H9 (cell line): Measurements from ENCODE around the gene PIGW. TPM values are rescaled to one million over a fixed set of nuclear protein-coding genes. Genes with fewer than 3 reads are reported as not detected.

Experiments
- DNase-seq: peaks from one replicate; pipeline ENCODE4 v3.0.0-alpha.2; 2017
- H2AFZ ChIP-seq: one replicate; pipeline ENCODE4 v1.6.1; 2013; ENCODE audit warnings: mild to moderate bottlenecking, low read length, control low read depth, moderate library complexity
- H2AK5ac ChIP-seq: 2 replicates; pipeline ENCODE4 v1.6.1; 2013; ENCODE audit warnings: low read length, control low read depth, mixed read lengths; ENCODE audit not compliant: insufficient read length
- H2BK120ac ChIP-seq: one replicate; pipeline ENCODE4 v1.6.1; 2013; ENCODE audit warnings: low read depth, mild to moderate bottlenecking, low read length, control low read depth, inconsistent platforms; ENCODE audit not compliant: poor library complexity, severe bottlenecking
- H2BK12ac ChIP-seq: 2 replicates; pipeline ENCODE4 v1.6.1; 2013; ENCODE audit warnings: low read length, control low read depth, mixed read lengths, low read depth; ENCODE audit not compliant: insufficient read length
- H2BK15ac ChIP-seq: 2 replicates; pipeline ENCODE4 v1.6.1; 2013; ENCODE audit warnings: low read depth, low read length, control low read depth
- H2BK20ac ChIP-seq: one replicate; pipeline ENCODE4 v1.6.1; 2013; ENCODE audit warnings: low read depth, mild to moderate bottlenecking, low read length, control low read depth, inconsistent platforms; ENCODE audit not compliant: poor library complexity, severe bottlenecking
- H2BK5ac ChIP-seq: 2 replicates; pipeline ENCODE4 v1.6.1; 2013; ENCODE audit warnings: low read length, control low read depth, mixed read lengths; ENCODE audit not compliant: insufficient read length
- H3K14ac ChIP-seq: 2 replicates; pipeline ENCODE4 v1.6.1; 2013; ENCODE audit warnings: low read length, control low read depth; ENCODE audit not compliant: insufficient read depth
- H3K18ac ChIP-seq: 2 replicates; pipeline ENCODE4 v1.6.1; 2013; ENCODE audit warnings: low read depth, mild to moderate bottlenecking, mixed read lengths, low read length, control low read depth; ENCODE audit not compliant: insufficient read length
- H3K23ac ChIP-seq: 2 replicates; pipeline ENCODE4 v1.6.1; 2013; ENCODE audit warnings: low read length, control low read depth, mixed read lengths, low read depth; ENCODE audit not compliant: insufficient read length
- H3K23me2 ChIP-seq: 2 replicates; pipeline ENCODE4 v1.6.1; 2013; ENCODE audit warnings: low read depth, mild to moderate bottlenecking, mixed read lengths, low read length, control low read depth; ENCODE audit not compliant: insufficient read length, poor library complexity, severe bottlenecking
- H3K27ac ChIP-seq: 2 replicates; pipeline ENCODE4 v1.5.1; 2013; ENCODE audit warnings: low read length, control low read depth, mixed read lengths, low read depth; ENCODE audit not compliant: insufficient read length
- H3K27me3 ChIP-seq: 2 replicates; pipeline ENCODE4 v1.6.1; 2013; ENCODE audit warnings: low read length, control low read depth, inconsistent platforms; ENCODE audit not compliant: insufficient read depth
- H3K4ac ChIP-seq: 2 replicates; pipeline ENCODE4 v1.6.1; 2013; ENCODE audit warnings: low read depth, mild to moderate bottlenecking, control low read depth, inconsistent platforms, low read length, moderate library complexity
- H3K4me1 ChIP-seq: 2 replicates; pipeline ENCODE4 v1.6.1; 2013; ENCODE audit warnings: low read length, control low read depth, inconsistent platforms; ENCODE audit not compliant: insufficient read depth
- H3K4me2 ChIP-seq: 2 replicates; pipeline ENCODE4 v1.6.1; 2013; ENCODE audit warnings: low read length, control low read depth, mixed read lengths; ENCODE audit not compliant: insufficient read length, insufficient read depth
- H3K56ac ChIP-seq: 2 replicates; pipeline ENCODE4 v1.6.1; 2013; ENCODE audit warnings: low read depth, mild to moderate bottlenecking, mixed read lengths, low read length, control low read depth; ENCODE audit not compliant: insufficient read length
- H3K79me1 ChIP-seq: 2 replicates; pipeline ENCODE4 v1.6.1; 2013; ENCODE audit warnings: low read depth, mild to moderate bottlenecking, moderate library complexity, low read length, control low read depth, inconsistent platforms; ENCODE audit not compliant: insufficient read depth, poor library complexity, severe bottlenecking
- H3K79me2 ChIP-seq: 2 replicates; pipeline ENCODE4 v1.6.1; 2013; ENCODE audit warnings: low read length, control low read depth, inconsistent platforms; ENCODE audit not compliant: insufficient read depth
- H3K9ac ChIP-seq: 2 replicates; pipeline ENCODE4 v1.6.1; 2013; ENCODE audit warnings: low read length, control low read depth, mixed read lengths; ENCODE audit not compliant: insufficient read length; ENCODE audit errors: extremely low read depth
- H3K9me3 ChIP-seq: one replicate; pipeline ENCODE4 v1.6.1; 2013; ENCODE audit warnings: low read depth, low read length, inconsistent platforms; ENCODE audit not compliant: control insufficient read depth
- H3T11ph ChIP-seq: one replicate; pipeline ENCODE4 v1.6.1; 2013; ENCODE audit warnings: mild to moderate bottlenecking, low read length, control low read depth, inconsistent platforms
- H4K20me1 ChIP-seq: one replicate; pipeline ENCODE4 v1.6.1; 2013; ENCODE audit not compliant: control insufficient read depth, insufficient read length, insufficient read depth
- H4K5ac ChIP-seq: 2 replicates; pipeline ENCODE4 v1.6.1; 2013; ENCODE audit warnings: low read depth, mild to moderate bottlenecking, mixed read lengths, low read length, control low read depth; ENCODE audit not compliant: insufficient read length
- H4K8ac ChIP-seq: replicated peaks from 2 replicates; pipeline ENCODE4 v1.6.1; 2013; ENCODE audit warnings: low read length, control low read depth, mixed read lengths, low read depth; ENCODE audit not compliant: insufficient read length
- H4K91ac ChIP-seq: 2 replicates; pipeline ENCODE4 v1.6.1; 2013; ENCODE audit warnings: low read depth, mild to moderate bottlenecking, moderate library complexity, mixed read lengths, low read length, control low read depth; ENCODE audit not compliant: insufficient read length
- H3K27ac Mint-ChIP-seq, 3 experiments: 2 replicates in 2 of 3; 3 replicates in 1 of 3; pipeline ENCODE4 v1.8.0; 2020 to 2021; ENCODE audit warnings: mixed read lengths in 3 of 3, mild to moderate bottlenecking in 1 of 3, moderate library complexity in 1 of 3
- H3K27me3 Mint-ChIP-seq: 2 replicates; pipeline ENCODE4 v1.8.0; 2021; ENCODE audit warnings: low read depth, mild to moderate bottlenecking, moderate library complexity, mixed read lengths
- H3K36me3 Mint-ChIP-seq, 3 experiments: 2 replicates in 2 of 3; 3 replicates in 1 of 3; pipeline ENCODE4 v1.8.0; 2020 to 2021; ENCODE audit warnings: low read depth in 3 of 3, mixed read lengths in 3 of 3; ENCODE audit not compliant: insufficient read depth in 1 of 3
- H3K4me1 Mint-ChIP-seq, 2 experiments: 2 replicates each; pipeline ENCODE4 v1.8.0; 2020; ENCODE audit warnings: mixed read lengths in 2 of 2
- H3K4me3 Mint-ChIP-seq, 2 experiments: 2 replicates in 1 of 2; 3 replicates in 1 of 2; pipeline ENCODE4 v1.8.0; 2020 to 2021; ENCODE audit warnings: mild to moderate bottlenecking in 2 of 2, mixed read lengths in 2 of 2, moderate library complexity in 1 of 2
- H3K9me3 Mint-ChIP-seq, 2 experiments: 2 replicates in 1 of 2; 3 replicates in 1 of 2; pipeline ENCODE4 v1.8.0; 2020; ENCODE audit warnings: mild to moderate bottlenecking in 2 of 2, mixed read lengths in 2 of 2, moderate library complexity in 1 of 2
- WGBS: extraction: QIAGEN DNeasy Blood & Tissue Kit; methylation state at CpG from one replicate; pipeline ENCODE4 v1.1.7; 2013; ENCODE audit warnings: missing lambda C conversion rate, low lambda C conversion rate, mixed read lengths; ENCODE audit not compliant: insufficient read length; ENCODE audit errors: extremely low coverage; 5-methylcytosine and 5-hydroxymethylcytosine counted together
- total RNA-seq: library from RNA; stranded (reverse); gene quantifications from 2 replicates; pipeline ENCODE4 v1.2.1, GENCODE V29; 2021
- TF ChIP-seq, protein P1 (sequence below): fragments of 200-600 bp; sonication (generic); conservative IDR thresholded peaks from 3 replicates; pipeline ENCODE4 v1.8.0; 2021; ENCODE audit warnings: antibody characterized with exemption, mild to moderate bottlenecking

The PIGW gene
- total RNA-seq, 1 experiment from 2014 or later: 26.2 TPM

DNA sequence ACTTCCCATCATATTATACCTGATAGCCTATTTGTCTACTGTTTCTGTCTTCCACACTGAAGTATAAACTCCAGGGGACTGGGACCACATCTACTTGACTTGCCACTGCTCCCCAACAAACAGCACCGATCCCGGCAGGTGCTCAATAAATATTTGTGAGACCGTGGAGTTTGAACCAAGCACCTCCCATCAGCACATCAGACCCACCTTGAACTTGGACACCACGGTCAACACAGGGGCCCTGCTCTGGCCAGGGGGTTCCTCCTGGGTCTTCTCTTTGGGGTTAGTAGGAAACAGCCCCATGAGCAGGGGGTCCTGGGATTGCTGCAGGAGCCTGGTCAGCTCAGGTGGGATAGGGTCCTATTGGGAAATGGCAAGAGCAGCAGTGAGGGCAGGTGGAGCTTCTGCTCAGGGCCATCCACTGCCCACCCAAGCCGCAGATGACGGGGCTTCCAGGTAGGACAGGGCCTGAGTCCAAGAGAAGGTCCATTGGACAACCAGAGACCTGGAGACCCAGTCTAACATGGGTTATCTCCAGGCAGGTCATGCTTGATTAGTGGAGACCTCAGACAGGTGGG lies 28.4 kb upstream of the PIGW start:
- Histone ChIP-seq H2BK5ac (no peak overlapping the region), H2AFZ (no peak overlapping the region), H3K18ac (no peak overlapping the region), H2BK20ac (no peak overlapping the region), H3K79me1 (no peaks in the 10 kb centered on the region), H3K4ac (no peak overlapping the region), H4K91ac (no peak overlapping the region), H3K9ac (no peak overlapping the region), H3K4me2 (no peak overlapping the region), H2BK15ac (no peak overlapping the region), H3K4me1 (no peaks in the 10 kb centered on the region), H3K27ac (no peak overlapping the region), H3K23me2 (no peaks in the 10 kb centered on the region), H2AK5ac (no peak overlapping the region), H3K14ac (no peak overlapping the region), H3T11ph (no peak overlapping the region), H3K23ac (no peak overlapping the region), H4K5ac (no peak overlapping the region), H2BK120ac (no peak overlapping the region), H2BK12ac (no peak overlapping the region), H3K56ac (no peak overlapping the region), H4K20me1 (peaks cover 2% of the 10 kb centered on the region), H3K27me3 (no peaks in the 10 kb centered on the region), H4K8ac (no peak overlapping the region), H3K9me3 (no peaks in the 10 kb centered on the region), H3K79me2 (no peaks in the 10 kb centered on the region)
- Mint-ChIP-seq H3K27ac (no peak overlapping the region), H3K36me3 (peaks cover 52 to 95% (median 93%) of the 10 kb centered on the region in 3 experiments), H3K4me3 (no peak overlapping the region), H3K27me3 (no peaks in the 10 kb centered on the region; the same call in 1 of the 2 replicates), H3K9me3 (no peaks in the 10 kb centered on the region), H3K4me1 (no peaks in the 10 kb centered on the region)
- TF ChIP-seq, protein P1, sequence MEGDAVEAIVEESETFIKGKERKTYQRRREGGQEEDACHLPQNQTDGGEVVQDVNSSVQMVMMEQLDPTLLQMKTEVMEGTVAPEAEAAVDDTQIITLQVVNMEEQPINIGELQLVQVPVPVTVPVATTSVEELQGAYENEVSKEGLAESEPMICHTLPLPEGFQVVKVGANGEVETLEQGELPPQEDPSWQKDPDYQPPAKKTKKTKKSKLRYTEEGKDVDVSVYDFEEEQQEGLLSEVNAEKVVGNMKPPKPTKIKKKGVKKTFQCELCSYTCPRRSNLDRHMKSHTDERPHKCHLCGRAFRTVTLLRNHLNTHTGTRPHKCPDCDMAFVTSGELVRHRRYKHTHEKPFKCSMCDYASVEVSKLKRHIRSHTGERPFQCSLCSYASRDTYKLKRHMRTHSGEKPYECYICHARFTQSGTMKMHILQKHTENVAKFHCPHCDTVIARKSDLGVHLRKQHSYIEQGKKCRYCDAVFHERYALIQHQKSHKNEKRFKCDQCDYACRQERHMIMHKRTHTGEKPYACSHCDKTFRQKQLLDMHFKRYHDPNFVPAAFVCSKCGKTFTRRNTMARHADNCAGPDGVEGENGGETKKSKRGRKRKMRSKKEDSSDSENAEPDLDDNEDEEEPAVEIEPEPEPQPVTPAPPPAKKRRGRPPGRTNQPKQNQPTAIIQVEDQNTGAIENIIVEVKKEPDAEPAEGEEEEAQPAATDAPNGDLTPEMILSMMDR: no peak
- WGBS: no CpG with 5 or more reads among the region's 6 CpGs
- no peak for DNase-seq
